ENCODE data around the gene CHD6.

CHD6 gene

DNA sequence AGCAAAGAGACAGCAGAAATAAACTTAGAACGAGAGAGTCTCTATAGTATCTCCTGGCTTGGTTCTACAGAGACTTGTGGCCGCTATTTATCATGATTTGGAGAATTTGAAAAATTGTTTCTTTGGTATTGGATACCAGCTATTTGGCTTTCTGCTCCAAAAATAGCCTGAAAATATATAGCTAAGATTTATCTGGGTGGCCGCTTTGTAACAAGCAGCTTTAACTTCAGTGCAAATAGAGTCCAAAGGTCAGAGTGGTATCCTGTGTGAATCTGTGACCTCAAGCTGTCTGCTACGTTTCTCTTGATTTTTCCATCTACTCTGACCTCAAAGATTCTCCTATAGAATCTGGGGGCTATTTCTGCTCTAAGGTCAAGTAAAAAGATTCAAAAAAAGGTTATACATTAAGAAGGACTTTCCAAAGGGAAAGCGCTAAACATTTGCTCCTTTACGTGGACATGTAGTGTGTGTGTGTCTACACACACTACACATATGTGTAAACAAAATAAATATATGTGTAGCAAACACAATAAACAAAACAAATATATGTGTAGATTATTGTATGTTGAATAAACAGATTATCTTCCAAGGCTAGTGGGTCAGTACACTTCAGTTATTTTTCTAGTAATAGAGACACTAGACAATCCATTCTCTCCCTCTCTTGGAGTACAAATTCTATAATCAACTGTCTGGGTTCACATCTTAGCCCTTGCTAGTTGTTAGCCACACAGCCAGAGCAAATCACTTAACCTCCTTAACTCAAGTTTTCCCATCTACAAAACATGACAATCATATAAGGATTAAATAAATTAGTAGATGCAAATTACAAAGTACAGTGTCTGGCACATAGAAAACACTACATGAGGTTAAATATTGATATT lies 40.8 kb downstream of the CHD6 start:
- no peak for FAIRE-seq

DNA sequence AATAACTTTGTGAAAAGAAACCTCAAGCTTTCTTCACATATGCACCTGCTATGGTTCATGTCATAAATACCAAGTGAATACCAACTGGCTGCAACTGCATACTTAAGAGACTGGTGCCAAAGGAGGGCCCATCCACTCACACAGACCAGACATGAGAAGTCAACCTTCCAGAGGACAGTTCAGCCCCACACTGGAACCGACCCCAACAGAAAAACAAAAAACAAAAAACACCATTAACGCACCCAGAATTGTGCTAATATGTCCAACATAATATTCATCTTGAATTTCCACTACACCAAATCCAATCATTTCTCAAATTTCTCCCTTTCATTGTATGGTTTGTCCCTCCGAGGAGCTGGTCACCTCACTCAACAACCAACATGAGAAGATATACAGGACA lies 42.8 kb downstream of the CHD6 start:
- no peak for FAIRE-seq

GRCh38 chr20:41574802-41575389 lies 43.3 kb downstream of the CHD6 start:
- no peak for FAIRE-seq

DNA sequence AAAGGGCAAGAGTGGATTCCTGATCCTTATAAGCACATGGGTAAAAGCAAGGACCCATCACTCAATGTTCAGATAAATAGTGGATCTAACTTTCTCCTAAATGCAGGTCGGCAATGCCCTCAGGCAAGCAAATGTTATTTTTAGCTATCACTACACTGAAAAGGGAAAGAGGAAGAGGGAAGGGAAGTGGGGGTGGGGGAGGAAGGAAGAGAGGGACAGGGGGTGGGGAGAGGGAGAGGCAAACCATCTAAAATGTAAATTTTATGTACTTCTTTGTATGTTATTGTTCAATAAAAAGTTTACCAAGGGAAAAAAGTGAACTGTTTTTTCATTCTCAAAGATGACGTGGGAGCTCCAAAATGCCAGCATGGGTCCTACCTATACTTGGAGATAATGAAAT lies 44.2 kb downstream of the CHD6 start:
- FAIRE-seq, result no peak

- FAIRE-seq, result no peak
Measured at GRCh38 chr20:41572010-41572572, 46.1 kb downstream of the CHD6 start.

DNA sequence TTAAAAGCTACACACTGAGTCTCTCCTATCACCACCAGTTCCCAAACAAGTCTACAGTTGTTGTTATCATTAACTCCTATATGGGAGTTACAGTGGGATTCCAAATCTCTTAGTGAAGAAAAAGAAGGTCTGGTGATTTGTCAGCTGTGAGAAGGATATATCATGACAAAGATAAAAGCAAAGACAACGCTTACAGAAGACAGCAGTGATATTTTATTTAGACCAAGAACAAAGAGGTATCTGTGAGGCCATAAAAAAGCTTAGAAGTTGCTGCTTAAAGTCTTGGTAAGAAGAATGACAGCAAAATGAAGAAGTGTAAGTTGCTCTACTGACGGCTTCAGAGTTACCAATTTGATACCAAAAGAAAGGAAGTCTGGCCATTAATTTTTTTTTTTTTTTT lies 47.2 kb downstream of the CHD6 start:
- no peak for FAIRE-seq

GRCh38 chr20:41570557-41570956 lies 47.6 kb downstream of the CHD6 start:
- no peak for FAIRE-seq

DNA sequence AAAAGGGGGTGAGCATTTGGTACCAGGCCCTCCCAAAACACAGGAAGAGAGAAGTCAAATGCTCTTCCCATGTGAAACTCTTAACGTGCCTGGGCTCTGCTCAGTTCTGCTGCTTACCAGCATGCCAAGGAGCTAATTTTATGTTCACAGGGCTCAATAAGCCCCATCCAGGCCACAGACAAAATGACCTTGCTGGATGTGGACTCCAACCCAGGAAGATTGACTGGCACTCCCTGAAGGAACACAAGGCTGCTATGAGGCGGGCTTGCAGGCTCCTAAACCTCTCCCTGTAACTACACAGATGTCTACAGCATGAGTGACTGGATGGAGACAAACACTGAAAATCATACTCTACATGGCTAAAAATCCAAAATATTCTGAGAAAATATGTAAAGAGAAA lies 50.6 kb downstream of the CHD6 start:
- FAIRE-seq, result no peak

GRCh38 chr20:41566896-41567527 lies 51.2 kb downstream of the CHD6 start:
- FAIRE-seq, result no peak

DNA sequence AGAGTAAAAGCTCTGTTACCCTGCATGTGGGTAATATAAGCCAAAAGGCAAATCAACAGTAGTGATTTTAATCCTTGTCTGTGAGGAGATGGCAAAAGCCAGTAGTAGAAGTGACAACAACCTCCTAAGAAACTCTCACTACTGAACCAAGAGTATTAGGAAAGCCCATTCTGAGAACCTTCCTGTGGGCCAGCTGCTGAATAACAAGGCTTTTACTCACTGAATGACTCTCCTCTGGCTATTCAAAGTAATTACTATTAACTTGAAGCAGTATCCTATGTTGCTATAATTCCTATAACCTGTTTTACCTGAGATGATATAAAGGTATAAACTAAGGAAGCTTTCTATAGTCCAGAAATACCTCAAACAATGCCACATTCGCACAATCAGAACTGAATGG lies 55.1 kb downstream of the CHD6 start:
- FAIRE-seq, result no peak

DNA sequence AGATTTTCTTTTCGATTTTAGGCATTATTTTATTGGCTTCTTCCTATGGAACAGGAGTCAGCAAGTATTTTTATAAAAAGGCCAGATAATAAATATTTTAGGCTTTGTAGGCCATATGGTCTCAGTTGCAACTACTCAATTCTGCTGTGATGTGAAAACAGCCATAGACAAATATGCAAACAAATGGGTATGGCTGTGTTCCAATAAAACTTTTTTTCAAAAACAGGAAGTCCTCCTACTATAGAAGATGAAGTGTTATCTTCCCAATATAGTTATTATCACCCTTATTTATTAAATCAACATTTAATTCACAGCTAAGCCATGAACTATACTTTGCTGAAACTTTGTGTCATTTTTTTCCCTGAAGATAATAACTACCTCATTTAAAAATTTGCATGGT lies 57.2 kb downstream of the CHD6 start:
- FAIRE-seq, result no peak

- no peak for FAIRE-seq
Measured at GRCh38 chr20:41559658-41560057, 58.5 kb downstream of the CHD6 start.

DNA sequence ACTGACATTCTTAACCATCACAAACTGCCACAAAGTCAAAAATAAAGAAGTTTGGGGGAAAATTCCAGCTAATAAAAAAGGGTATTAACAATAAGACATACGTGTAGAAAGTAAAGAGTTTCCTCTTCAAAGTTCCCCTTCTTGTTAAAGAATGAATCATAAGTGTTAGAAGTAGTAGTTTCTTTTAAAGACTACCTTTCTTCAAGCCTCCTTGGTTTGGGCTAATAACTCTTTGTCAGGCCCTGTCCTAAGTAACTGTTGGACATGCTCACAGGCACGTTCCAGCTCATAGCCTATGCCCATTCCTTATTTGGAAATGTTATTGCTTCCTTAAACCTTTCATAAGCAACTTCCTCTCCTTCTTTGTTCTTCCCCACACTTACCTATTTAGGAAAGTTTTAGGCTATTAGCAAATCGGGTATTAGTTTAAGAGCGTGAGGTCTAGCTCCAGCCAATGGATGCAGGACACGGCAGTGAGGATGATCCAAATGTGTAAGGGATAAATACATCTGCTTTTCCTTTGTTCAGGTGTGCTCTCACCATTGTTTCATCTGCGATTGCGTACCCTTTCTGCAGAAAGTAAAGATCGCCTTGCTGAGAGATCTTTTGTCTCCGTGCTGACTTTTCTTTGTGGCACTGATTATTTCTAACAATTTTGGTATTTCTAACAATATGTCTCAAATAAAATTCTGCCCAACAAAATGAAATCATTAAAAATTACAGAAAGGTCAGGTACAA lies 64.9 kb downstream of the CHD6 start:
- FAIRE-seq, result no peak

- no peak for FAIRE-seq
Measured at GRCh38 chr20:41552295-41553068, 65.7 kb downstream of the CHD6 start.

DNA sequence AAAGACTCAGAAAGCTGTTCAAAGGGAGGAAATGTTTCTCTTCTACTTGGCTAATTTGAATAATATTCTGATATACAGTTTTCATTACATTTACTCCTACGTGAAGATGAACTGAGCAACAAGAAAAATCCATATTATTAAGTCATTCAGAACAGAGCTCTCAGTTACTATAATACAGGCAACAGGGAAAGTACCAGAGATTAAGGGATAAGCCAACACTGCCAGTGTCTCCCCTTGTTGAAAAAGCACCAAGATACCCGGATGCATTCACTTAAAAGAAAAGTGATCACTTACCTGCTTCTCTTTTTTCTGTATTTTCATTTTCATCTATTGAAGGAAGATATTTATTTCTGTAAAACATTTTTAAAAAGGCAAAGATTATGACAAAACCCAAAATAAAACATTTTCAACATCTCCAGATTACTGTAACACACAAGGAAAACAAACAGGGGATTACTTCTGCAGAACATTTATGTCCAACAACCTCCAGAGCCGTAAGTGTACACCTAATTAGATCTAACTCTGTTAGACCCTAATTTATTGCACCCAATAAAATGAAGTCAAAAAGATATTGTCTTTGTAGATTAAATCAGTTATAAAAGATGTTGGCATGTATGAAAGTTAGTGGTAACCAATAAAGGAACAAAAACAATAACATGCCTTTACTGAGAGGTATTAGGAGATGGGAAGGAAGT lies 67.0 kb downstream of the CHD6 start:
- FAIRE-seq, result no peak

GRCh38 chr20:41547221-41547620 lies 71.0 kb downstream of the CHD6 start:
- no peak for FAIRE-seq

DNA sequence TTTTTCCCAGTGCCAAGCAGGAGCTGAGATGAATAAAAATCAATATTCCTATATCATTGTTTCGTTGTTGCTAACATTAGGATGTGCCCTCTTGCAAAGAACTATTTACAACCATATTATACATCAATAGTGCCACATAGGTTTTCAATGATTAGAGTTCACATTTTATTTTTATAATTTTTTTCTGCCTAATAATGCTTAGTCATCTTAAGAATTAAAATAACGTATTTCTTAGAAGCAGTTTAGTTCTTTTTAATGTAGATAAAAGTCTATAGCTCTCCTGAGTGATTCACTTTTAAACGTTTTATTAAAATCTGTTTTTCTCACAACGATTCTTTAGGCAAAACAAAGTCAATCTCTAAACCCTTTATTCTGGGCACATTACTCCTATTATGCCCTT lies 71.6 kb downstream of the CHD6 start:
- no peak for FAIRE-seq

- peak; percentile 81 for FAIRE-seq
Measured at GRCh38 chr20:41544472-41544871, 73.7 kb downstream of the CHD6 start.

GRCh38 chr20:41540918-41541317 lies 77.3 kb downstream of the CHD6 start:
- no peak for FAIRE-seq

GRCh38 chr20:41540459-41540858 lies 77.7 kb downstream of the CHD6 start:
- no peak for FAIRE-seq

GRCh38 chr20:41538810-41539596 lies 79.2 kb downstream of the CHD6 start:
- no peak for FAIRE-seq
